Skin epidermis (tissue), 12 donors: ENCODE measurements around the gene TOMM7.
A peak's percentile ranks its signal among the peaks of the same experiment; 100 is the strongest.
"Not testable (repeated sequence)": the region's sequence is repeated elsewhere in the genome, so short reads cannot be mapped to it uniquely, and the experiment has no call there.

Experiments
- H3K27ac ChIP-seq, 21 experiments: fragments of 200-600 bp; sonication (generic) in 11 of 21; one replicate each; pipeline ENCODE4 v1.5.0; 2020; ENCODE audit warnings: mild to moderate bottlenecking in 3 of 21, inconsistent platforms in 2 of 21, moderate library complexity in 2 of 21
- H3K4me3 ChIP-seq, 7 experiments: fragments of 200-600 bp; sonication (generic) in 2 of 7; one replicate each; pipeline ENCODE4 v1.5.0; 2020; ENCODE audit warnings: inconsistent platforms in 2 of 7, mild to moderate bottlenecking in 2 of 7, moderate library complexity in 1 of 7

Gene TOMM7

DNA sequence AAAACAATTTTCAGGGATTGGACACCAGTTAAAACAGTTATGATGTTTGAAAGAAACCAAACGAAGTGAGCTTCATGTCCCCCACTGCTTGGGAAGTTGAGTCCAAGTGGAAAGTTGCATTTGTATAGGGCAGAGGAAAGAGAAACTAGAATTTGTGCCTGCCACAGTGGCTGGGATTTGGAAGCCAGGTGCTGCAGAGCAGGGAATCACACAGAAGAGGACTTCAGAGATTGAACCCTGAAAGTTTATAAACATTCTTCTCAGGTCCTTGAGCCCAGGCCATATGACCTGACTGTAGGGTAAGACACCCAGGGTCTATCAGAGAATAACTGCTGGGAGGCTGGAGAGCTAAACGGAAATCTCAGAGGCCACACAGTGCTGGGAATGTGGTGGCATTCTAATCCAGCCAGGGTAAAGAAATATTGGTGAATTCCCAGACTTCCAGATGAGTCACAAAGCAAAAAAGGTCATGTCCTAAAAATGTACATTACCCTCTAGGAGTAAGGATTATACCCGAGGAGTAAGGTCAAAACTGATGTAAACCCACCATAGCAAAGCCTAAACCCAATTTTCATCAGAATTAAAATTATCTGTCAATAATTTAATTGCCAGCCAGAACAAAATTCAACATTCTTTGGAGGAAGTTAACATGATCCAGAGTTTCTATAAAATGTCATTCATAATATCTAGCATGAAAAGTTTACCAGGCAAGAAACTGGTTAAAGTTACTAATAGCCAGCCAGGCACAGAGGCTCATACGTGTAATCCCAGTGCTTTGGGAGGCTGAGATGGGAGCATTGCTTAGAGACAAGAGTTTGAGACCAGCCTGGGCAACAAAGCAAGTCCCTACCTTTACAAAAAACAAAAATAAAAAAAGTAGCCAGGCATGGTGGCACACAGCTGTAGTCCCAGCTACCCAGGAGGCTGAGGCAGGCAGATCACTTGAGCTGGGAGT, 31.2 kb downstream of the TOMM7 start:
- no peak overlapping the region for H3K4me3 ChIP-seq
- H3K27ac ChIP-seq, result peak overlapping the region in 1 of 21 experiments; percentile 28

DNA sequence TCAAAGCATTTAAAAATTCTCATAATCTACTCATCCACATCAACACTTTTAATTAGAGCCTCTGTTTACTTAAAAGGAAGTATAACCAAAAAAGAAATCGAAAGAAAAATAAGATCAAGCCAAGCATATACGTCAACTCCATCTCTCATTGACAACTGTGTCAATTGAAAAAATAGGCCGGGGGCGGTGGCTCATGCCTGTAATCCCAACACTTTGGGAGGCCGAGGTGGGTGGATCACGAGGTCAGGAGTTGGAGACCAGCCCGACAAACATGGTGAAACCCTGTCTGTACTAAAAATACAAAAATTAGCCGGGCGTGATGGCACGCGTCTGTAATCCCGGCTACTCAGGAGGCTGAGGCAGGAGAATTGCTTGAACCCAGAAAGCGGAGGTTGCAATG, 32.0 kb downstream of the TOMM7 start:
- not testable (repeated sequence) for H3K27ac ChIP-seq, H3K4me3 ChIP-seq

DNA sequence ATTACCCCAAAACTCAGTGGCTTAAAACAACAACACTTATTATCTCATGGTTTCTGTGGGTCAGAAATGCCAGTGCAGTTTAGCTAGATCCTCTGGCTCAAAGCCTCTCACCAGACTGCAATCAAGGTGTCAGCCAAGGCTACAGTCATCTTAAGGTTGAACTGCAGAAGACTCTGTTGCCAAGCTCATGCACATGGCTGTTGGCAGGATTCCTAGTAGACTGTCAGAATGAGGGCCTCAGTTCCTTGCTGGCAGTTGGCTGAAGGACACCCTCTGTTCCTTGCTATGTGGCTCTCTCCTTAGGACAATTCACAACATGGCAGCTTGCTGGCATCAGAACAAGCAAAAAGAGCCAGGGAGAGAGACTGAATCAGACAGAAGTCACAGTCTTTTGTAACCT, 34.7 kb downstream of the TOMM7 start:
- Histone ChIP-seq H3K4me3 (no peak overlapping the region), H3K27ac (no peak overlapping the region)

DNA sequence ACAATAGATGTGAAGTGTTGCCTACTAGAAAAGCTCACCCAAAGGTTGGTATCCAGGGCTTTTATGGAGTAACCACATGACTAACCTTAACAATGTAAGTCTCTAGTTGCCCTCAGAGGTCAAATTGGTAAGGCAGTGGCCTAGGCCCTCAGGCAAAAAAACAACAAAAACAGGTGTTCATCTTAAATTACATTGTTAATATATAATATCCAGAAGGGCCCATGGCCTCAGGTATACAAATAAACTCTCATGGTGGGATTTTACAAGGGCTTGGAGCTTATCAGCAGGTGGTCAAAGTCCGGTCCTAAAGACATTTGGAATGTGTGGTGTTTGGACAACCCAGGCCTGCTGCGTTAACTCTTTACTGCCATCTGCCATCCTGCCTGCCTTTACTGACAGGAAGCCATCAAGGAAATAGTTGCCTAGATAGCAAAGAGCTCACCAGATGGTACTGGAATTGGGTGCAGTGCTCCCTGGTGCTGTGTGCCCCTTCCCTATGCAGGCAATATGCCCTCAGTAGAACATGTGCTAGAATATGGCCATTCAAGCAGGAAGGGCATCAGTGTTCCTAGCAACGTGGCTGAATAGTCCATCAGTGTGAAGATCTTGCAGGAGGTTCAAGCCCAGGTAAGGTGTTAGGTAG, 36.2 kb downstream of the TOMM7 start:
- no peak overlapping the region for H3K4me3 ChIP-seq
- no peak overlapping the region for H3K27ac ChIP-seq

DNA sequence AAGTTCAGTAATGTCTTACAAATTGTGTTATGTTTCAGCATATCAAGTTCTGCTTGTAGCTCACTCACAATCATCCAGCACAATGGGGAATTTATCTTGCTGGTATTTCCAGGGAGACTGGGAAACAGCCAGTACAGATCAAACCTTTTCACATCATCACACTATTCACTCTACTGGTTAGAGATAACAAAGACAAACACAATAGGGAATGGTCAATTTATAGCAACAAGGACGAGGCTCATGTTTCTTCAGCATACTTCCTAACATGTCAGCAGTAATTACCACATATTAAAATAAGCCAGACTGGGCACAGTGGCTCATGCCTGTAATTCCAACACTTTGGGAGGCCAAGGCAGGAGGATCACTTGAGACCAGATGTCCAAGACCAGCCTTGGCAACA, 38.3 kb downstream of the TOMM7 start:
- Histone ChIP-seq H3K4me3 (no peak overlapping the region), H3K27ac (no peak overlapping the region)

- Histone ChIP-seq H3K27ac (no peak overlapping the region), H3K4me3 (no peak overlapping the region)
Observed at GRCh38 chr7:22783421-22783820, 39.2 kb downstream of the TOMM7 start.

GRCh38 chr7:22782616-22783232, 39.9 kb downstream of the TOMM7 start:
- no peak overlapping the region for H3K27ac ChIP-seq
- no peak overlapping the region for H3K4me3 ChIP-seq

DNA sequence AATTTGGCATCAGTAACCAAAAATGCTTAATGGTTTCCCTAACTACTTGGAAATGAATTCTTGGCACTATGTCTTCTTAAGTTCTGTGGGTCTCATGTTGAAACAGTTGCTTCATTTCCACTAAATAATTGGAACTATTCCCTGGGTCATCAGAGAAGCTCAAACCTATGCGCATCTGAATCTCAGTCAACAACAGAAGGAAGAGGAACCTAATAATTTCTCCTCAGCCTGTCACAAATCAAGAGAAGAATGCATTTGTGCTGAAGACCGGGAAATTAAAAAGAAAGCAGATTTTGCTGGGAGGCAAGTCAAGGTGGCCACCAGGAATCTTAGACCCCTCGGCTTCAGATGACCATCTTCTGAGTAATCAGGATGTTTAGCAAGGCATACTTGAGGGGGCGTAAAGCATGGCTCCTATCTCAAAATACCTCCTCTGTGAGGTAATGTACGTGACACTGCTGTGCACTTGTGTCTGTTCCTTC, 41.4 kb downstream of the TOMM7 start:
- no peak overlapping the region for H3K4me3 ChIP-seq
- H3K27ac ChIP-seq, result peak overlapping the region in 3 of 21 experiments; percentile 18 to 46 (median 21)

- not testable (repeated sequence) for H3K27ac ChIP-seq, H3K4me3 ChIP-seq
Observed at GRCh38 chr7:22779730-22780323, 42.8 kb downstream of the TOMM7 start.

- H3K4me3 ChIP-seq, result no peak overlapping the region
- no peak overlapping the region for H3K27ac ChIP-seq
Observed at GRCh38 chr7:22776964-22777363, 45.7 kb downstream of the TOMM7 start.

- H3K27ac ChIP-seq, result no peak overlapping the region
- H3K4me3 ChIP-seq, result no peak overlapping the region
Observed at GRCh38 chr7:22772885-22773284, 49.8 kb downstream of the TOMM7 start.

- Histone ChIP-seq H3K27ac (no peak overlapping the region), H3K4me3 (no peak overlapping the region)
Observed at GRCh38 chr7:22771872-22772228, 50.8 kb downstream of the TOMM7 start.

DNA sequence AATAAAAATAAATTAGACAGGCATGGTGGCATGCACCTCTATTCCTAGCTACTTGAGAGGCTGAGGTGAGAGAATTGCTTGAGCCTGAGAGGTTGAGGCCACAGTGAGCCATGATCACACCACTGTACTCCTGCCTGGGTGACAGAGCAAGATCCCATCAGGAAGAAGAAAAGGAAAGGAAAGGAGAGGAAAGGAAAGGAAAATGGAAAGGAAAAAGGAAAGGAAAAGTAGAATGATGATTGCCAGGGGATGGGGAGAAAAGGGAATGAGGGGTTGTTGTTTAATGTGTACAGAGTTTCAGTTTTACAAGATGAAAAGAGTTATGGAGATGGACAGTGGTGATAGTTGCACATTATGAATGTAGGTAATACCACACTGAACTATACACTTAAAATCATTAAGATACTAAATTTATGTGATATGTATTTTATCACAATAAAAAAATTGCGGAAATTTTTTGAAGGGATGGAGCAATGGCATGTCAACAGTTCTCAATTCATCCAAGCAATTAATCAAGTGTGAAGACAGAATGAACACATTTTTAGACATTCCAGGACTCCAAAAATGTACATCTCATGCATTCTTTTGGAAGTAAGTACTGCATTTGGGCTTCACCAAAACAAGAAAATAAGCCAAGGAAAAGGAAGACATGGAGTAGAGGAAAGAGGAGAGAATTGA, 51.3 kb downstream of the TOMM7 start:
- no peak overlapping the region for H3K4me3 ChIP-seq

DNA sequence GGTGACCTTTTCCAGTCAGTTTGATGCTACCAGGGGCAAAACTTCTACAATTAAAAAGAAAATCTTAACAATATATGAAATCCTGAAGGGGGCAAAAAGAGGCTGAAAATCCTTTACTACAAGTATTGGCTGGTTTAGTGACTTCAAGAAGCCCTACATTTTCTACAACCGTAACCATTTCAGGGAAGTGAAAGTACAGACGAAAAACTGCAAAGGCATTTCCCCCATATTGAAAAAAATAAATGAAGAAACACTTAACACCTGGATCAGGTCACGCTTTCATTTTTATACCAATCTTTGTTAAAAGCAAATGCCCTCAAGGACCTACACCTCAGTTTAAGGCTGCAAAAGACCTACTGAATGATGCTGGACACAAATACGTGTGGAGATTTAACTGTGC, 57.0 kb downstream of the TOMM7 start:
- Histone ChIP-seq H3K27ac (no peak overlapping the region), H3K4me3 (no peak overlapping the region)

More for the DNA sequence above, 51.3 kb downstream of the TOMM7 start:
- no peak overlapping the region for H3K27ac ChIP-seq
